ENCODE data around the gene AP2A2.

DNA sequence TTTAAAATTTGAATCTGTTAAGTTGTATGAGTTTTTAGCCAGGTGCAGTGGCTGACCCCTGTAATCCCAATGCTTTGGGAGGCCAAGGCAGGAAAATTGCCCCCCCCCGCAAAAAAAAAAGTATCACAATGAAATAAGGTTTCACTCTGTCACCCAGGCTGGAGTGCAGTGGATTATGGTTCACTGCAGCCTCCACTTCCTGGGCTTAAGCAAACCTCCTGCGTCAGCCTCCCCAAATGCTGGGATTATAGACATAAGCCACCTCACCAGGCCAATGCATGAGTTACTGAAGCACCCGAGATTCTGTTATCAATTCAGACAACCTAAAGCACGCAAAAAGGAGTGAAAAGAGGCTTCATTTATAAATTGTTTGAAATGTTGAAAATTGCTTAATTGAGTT lies 12.6 kb upstream of the AP2A2 start:
- TF ChIP-seq TAF1 (IDR thresholded peaks at IDR 0.05; ENCODE audit: low read depth) (no peak), MAX (IDR thresholded peaks at IDR 0.05) (no peak), REST (IDR thresholded peaks at IDR 0.05; ENCODE audit: low read depth) (no peak)
